ENCODE data around the gene CCR5AS.

The CCR5AS gene

DNA sequence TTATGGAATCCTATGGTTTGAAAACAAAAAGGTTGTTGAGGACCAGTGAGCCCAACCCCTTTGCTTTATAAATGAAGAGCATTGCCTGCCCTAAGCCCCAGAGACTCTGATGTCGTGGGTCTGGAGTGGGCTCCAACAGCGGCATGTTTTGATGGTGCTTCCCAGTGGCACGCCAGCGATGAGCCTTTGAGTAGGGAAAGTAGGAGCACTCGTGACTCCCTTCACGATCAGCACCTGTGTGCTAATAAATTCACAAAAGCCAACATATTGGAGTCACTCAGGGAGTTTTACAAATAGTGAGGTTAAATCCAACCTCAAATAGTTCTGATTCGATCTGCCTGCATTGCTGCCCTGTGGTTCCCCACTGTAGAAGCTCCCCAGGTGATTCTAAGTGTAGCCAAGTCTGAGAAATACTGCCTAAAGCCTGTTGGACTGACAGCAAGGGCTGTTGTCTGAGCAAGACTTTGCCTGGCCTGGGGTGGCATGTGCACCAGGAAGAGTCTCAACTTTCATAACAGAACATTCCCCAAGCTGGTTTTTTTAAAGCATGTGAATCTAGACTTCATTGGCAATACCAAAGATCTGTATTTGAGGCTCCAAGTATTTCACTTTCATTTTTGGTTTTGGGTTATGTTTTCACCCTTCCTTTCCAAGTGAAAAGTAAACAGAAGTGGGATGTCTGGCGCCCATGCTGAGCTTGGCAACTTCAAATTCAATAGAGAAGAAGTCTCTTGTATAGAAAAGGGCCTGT, 26.2 kb downstream of the CCR5AS start:
- DNase-seq (ENCODE audit: low read depth in 2 of 2), result no peak

DNA sequence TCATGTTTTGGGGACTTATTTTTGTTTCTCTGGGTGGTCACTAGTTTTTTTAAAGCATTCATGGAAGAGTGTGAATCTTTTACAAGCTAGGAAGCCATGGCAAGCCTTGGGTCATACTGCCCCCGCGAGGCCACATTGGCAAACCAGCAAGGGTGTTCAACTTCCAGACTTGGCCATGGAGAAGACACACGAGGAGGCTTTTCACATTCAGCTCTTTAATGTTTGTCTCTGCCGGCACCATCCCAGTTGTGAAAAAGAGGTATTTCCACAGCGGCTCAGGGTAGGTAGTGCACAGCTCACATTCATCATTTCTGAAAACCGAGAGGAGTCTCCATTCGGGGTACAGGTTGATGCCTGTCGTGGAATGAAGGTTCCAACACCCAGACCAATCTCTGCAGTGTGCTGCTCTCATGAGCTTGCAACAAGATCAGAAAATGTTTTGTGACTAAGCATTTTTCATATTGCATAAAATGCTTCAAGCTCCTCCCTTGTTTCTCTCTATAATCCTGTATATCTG, 28.4 kb downstream of the CCR5AS start:
- DNase-seq (ENCODE audit: low read depth in 2 of 2), result peak; percentile 20 to 43

DNA sequence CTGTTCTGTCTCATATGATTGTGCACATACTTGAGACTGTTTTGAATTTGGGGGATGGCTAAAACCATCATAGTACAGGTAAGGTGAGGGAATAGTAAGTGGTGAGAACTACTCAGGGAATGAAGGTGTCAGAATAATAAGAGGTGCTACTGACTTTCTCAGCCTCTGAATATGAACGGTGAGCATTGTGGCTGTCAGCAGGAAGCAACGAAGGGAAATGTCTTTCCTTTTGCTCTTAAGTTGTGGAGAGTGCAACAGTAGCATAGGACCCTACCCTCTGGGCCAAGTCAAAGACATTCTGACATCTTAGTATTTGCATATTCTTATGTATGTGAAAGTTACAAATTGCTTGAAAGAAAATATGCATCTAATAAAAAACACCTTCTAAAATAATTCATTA, 31.1 kb downstream of the CCR5AS start:
- no peak for DNase-seq (ENCODE audit: low read depth in 2 of 2)

DNA sequence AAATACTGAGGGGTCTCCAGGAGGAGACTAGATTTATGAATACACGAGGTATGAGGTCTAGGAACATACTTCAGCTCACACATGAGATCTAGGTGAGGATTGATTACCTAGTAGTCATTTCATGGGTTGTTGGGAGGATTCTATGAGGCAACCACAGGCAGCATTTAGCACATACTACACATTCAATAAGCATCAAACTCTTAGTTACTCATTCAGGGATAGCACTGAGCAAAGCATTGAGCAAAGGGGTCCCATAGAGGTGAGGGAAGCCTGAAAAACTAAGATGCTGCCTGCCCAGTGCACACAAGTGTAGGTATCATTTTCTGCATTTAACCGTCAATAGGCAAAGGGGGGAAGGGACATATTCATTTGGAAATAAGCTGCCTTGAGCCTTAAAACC, 31.6 kb downstream of the CCR5AS start:
- DNase-seq (ENCODE audit: low read depth in 2 of 2), result no peak

DNA sequence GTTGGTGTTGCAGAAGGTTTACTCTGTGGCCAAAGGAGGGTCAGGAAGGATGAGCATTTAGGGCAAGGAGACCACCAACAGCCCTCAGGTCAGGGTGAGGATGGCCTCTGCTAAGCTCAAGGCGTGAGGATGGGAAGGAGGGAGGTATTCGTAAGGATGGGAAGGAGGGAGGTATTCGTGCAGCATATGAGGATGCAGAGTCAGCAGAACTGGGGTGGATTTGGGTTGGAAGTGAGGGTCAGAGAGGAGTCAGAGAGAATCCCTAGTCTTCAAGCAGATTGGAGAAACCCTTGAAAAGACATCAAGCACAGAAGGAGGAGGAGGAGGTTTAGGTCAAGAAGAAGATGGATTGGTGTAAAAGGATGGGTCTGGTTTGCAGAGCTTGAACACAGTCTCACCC, 32.1 kb downstream of the CCR5AS start:
- no peak for DNase-seq (ENCODE audit: low read depth in 2 of 2)

DNA sequence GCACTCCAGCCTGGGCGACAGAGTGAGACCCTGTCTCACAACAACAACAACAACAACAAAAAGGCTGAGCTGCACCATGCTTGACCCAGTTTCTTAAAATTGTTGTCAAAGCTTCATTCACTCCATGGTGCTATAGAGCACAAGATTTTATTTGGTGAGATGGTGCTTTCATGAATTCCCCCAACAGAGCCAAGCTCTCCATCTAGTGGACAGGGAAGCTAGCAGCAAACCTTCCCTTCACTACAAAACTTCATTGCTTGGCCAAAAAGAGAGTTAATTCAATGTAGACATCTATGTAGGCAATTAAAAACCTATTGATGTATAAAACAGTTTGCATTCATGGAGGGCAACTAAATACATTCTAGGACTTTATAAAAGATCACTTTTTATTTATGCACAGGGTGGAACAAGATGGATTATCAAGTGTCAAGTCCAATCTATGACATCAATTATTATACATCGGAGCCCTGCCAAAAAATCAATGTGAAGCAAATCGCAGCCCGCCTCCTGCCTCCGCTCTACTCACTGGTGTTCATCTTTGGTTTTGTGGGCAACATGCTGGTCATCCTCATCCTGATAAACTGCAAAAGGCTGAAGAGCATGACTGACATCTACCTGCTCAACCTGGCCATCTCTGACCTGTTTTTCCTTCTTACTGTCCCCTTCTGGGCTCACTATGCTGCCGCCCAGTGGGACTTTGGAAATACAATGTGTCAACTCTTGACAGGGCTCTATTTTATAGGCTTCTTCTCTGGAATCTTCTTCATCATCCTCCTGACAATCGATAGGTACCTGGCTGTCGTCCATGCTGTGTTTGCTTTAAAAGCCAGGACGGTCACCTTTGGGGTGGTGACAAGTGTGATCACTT, 34.1 kb downstream of the CCR5AS start:
- no peak for DNase-seq (ENCODE audit: low read depth in 2 of 2)

DNA sequence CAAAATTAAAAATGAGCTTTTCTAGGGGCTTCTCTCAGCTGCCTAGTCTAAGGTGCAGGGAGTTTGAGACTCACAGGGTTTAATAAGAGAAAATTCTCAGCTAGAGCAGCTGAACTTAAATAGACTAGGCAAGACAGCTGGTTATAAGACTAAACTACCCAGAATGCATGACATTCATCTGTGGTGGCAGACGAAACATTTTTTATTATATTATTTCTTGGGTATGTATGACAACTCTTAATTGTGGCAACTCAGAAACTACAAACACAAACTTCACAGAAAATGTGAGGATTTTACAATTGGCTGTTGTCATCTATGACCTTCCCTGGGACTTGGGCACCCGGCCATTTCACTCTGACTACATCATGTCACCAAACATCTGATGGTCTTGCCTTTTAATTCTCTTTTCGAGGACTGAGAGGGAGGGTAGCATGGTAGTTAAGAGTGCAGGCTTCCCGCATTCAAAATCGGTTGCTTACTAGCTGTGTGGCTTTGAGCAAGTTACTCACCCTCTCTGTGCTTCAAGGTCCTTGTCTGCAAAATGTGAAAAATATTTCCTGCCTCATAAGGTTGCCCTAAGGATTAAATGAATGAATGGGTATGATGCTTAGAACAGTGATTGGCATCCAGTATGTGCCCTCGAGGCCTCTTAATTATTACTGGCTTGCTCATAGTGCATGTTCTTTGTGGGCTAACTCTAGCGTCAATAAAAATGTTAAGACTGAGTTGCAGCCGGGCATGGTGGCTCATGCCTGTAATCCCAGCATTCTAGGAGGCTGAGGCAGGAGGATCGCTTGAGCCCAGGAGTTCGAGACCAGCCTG, 35.1 kb downstream of the CCR5AS start:
- DNase-seq (ENCODE audit: low read depth in 2 of 2), result no peak

DNA sequence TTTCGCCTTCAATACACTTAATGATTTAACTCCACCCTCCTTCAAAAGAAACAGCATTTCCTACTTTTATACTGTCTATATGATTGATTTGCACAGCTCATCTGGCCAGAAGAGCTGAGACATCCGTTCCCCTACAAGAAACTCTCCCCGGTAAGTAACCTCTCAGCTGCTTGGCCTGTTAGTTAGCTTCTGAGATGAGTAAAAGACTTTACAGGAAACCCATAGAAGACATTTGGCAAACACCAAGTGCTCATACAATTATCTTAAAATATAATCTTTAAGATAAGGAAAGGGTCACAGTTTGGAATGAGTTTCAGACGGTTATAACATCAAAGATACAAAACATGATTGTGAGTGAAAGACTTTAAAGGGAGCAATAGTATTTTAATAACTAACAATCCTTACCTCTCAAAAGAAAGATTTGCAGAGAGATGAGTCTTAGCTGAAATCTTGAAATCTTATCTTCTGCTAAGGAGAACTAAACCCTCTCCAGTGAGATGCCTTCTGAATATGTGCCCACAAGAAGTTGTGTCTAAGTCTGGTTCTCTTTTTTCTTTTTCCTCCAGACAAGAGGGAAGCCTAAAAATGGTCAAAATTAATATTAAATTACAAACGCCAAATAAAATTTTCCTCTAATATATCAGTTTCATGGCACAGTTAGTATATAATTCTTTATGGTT, 35.9 kb downstream of the CCR5AS start, which contains the start of gene CCR5:
CCR5 (plus strand) TSS at position 108 of the 680 bp plus-strand sequence. CDS start 1,957 bp downstream, outside the sequence.
- no peak for DNase-seq (ENCODE audit: low read depth in 2 of 2)

DNA sequence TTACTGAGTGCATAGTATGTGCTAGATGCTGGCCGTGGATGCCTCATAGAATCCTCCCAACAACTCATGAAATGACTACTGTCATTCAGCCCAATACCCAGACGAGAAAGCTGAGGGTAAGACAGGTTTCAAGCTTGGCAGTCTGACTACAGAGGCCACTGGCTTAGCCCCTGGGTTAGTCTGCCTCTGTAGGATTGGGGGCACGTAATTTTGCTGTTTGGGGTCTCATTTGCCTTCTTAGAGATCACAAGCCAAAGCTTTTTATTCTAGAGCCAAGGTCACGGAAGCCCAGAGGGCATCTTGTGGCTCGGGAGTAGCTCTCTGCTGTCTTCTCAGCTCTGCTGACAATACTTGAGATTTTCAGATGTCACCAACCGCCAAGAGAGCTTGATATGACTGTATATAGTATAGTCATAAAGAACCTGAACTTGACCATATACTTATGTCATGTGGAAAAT, 37.2 kb downstream of the CCR5AS start:
- no peak for DNase-seq (ENCODE audit: low read depth in 2 of 2)

DNA sequence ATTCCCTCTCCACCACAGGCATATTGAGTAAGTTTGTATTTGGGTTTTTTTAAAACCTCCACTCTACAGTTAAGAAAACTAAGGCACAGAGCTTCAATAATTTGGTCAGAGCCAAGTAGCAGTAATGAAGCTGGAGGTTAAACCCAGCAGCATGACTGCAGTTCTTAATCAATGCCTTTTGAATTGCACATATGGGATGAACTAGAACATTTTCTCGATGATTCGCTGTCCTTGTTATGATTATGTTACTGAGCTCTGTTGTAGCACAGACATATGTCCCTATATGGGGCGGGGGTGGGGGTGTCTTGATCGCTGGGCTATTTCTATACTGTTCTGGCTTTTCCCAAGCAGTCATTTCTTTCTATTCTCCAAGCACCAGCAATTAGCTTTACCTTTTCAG, 37.7 kb downstream of the CCR5AS start:
- DNase-seq (ENCODE audit: low read depth in 2 of 2), result no peak

DNA sequence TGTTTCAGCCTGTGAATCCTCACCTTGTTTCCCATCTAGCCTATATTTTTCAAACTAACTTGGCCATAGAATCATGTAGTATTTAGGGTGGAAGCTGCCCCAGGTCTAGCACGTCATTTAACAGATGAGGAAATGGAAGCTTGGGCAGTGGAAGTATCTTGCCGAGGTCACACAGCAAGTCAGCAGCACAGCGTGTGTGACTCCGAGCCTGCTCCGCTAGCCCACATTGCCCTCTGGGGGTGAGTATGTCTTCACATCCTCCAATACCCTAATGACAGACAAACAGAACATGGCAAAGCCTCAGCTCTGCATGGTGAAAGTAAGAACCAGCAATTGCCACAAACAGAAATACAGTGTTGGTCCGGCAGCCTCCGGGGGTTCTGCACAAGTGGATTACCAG, 38.3 kb downstream of the CCR5AS start:
- peak; percentile 24 to 32 for DNase-seq (ENCODE audit: low read depth in 2 of 2)

DNA sequence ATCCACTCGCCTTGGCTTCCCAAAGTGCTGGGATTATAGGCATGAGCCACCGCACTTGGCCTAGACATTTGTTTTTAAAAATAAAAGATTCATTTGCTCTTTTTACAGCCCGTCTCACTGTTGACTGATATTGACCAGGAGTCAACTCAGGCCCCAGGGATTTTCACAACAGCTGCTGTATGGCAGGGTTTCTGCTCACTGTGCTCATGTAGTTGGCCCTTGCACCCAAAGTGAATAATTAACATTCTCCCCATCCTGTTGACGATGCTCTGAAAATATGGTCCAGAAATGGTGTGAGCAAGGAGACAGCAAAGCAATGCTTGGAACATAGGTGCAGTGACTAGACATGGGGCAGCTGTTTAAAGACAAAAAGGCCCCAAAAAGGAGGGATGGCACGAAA, 39.1 kb downstream of the CCR5AS start:
- DNase-seq (ENCODE audit: low read depth in 2 of 2), result no peak

DNA sequence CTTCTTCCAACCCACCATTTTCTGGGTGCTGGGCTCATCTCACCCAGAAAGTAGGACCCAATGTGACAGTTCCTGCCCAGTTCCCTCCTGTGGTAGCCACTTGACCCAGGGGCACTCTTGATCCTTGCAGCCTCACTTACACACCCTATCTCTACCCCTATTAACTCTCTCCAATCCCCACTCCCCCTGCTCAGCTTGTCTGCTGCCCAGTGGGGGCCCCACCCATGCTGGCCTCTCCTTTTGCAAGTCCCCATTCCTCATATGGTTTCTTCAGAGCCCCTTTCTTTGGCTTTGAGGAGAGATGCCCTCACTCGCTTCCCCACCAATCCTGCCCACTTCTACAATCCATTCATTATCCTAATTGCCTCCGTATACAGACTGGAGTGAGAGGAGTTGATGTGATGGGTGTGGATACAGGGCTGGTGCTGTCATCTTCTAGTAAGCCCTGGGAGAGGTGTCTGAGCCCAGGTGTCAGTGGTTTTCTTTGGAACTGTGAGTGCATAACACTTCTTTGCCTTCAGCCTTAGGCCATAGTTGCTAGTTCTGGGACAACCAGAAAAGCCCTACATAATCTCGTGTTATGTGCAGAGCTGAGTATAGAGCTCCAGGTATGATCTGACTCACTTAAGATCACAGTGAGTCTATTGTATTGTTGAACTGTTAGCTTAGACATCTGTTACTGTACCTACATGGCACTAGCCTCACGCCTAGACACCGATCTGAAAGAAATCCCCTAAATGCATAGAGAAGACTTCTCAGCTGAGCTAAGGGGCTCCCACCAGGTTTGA, 40.9 kb downstream of the CCR5AS start:
- no peak for DNase-seq (ENCODE audit: low read depth in 2 of 2)

DNA sequence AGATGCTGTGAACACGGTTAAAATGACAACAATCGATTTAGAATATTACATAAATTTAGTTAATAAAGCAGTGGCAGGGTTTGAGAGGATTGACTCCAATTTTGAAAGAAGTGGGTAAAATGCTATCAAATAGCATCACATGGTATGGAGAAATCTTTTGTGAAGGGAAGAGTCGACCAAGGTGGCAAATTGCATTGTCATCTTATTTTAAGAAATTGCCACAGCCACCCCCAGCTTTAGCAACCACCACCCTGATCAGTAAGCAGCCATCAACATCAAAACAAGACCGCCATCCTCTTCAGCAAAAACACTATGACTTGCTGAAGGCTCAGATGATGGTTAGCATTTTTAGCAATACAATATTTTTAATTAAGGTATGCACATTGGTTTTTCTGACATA, 41.8 kb downstream of the CCR5AS start:
- no peak for DNase-seq (ENCODE audit: low read depth in 2 of 2)

DNA sequence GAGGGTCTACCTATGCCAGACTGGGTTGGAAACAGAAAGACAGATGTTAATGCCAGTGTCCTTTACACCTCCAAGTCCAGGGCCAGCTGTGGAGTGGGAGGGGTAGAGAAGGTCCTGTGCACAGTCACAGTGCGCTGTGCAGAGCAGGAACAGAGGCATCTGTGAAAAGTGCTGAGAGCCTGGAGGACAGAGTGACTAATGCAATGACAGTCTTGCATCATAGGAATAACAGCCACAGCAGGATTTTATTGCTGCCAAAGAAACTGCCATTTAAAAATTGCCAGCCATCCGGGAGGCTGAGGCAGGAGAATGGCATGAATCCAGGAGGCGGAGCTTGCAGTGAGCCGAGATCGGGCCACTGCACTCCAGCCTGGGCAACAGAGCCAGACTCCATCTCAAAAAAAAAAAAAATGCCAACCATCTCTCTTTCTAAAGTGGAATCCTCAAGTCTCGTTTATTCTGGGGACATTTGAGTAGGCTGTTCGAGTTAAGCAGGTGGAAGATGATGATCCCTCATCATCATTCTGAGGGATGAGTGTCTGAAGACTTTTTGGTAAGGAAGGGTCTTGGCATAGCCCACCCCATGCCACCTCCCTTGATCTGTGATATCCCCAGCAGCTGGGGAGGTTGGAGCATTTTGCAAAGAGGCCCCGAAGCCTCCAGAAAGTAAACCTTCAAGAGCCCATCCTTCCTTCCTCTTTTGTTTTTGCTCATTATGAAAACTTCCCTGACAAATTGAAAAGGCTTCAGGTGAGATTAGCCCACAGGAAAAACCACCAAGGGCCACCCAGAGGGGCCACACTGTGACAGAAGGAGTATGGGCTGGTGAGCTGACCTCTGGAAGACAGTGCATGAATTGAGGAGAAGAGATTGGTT, 45.2 kb downstream of the CCR5AS start:
- no peak for DNase-seq (ENCODE audit: low read depth in 2 of 2)

DNA sequence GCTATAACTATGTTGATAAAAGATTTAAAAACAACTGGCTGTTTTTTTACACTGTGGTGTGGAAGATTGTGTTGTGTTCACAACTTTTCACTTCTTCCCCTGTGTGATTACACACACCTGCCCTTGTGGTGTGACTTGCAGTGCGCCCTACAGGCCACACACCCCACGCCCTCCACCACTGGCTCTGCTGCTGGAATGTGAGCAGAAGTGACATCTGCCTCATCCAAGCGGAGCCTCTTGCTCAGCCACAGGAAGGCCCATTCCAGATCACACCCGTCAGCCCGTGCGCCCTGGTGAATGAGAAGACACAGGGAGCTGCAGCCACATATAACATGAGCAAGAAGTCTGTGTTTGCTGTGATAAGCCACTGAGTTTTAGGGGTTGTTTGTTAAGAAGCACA, 46.0 kb downstream of the CCR5AS start:
- DNase-seq (ENCODE audit: low read depth in 2 of 2), result no peak

DNA sequence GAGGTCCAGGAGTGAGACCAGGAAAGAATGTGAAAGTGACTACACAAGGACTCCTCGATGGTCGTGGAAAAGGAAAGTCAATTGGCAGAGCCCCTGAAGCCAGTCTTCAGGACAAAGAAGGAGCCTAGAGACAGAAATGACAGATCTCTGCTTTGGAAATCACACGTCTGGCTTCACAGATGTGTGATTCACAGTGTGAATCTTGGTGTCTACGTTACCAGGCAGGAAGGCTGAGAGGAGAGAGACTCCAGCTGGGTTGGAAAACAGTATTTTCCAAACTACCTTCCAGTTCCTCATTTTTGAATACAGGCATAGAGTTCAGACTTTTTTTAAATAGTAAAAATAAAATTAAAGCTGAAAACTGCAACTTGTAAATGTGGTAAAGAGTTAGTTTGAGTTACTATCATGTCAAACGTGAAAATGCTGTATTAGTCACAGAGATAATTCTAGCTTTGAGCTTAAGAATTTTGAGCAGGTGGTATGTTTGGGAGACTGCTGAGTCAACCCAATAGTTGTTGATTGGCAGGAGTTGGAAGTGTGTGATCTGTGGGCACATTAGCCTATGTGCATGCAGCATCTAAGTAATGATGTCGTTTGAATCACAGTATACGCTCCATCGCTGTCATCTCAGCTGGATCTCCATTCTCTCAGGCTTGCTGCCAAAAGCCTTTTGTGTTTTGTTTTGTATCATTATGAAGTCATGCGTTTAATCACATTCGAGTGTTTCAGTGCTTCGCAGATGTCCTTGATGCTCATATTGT, 47.0 kb downstream of the CCR5AS start:
- DNase-seq (ENCODE audit: low read depth in 2 of 2), result no peak

DNA sequence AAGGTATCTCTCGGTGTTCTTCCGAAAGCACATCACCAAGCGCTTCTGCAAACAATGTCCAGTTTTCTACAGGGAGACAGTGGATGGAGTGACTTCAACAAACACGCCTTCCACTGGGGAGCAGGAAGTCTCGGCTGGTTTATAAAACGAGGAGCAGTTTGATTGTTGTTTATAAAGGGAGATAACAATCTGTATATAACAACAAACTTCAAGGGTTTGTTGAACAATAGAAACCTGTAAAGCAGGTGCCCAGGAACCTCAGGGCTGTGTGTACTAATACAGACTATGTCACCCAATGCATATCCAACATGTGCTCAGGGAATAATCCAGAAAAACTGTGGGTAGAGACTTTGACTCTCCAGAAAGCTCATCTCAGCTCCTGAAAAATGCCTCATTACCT, 48.4 kb downstream of the CCR5AS start:
- DNase-seq (ENCODE audit: low read depth in 2 of 2), result no peak

DNA sequence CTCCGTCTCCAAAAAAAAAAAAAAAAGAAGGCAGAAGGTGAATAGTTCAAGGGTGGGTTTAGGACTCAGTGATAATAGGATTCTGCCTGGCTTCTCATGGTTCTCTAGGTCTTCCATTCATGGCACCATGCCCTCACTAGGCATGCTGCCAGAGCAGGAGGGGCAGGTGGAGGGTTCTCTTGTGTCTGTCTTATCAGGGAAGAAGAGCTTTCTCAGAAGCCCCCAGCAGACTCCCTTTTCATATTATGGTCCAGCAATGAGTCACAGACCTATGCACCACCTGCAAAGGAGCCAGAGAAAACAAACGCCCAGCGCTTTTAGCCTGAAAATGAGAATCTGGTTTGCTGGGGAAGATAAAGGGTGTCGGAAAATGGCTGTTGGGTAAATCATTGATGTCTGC, 50.0 kb downstream of the CCR5AS start:
- no peak for DNase-seq (ENCODE audit: low read depth in 2 of 2)

All from stimulated activated CD8-positive, alpha-beta memory T cell treated with anti-CD3 and anti-CD28 coated beads, Interleukin-7, amount 100 ng/mL, for 1 hour (primary cell).